H1 (cell line): ENCODE results near the gene MGRN1. TPM values are rescaled to one million over a fixed set of nuclear protein-coding genes. Genes with fewer than 3 reads are reported as not detected.

Experiments
- CTCF ChIA-PET: fragments of 300-600 bp; sonication (Branson Sonifier 250); formaldehyde crosslinking; loops from one replicate; lab custom pipeline; 2021; ENCODE audit not compliant: partially characterized antibody; lab: Charles Lee
- POLR2A ChIA-PET: fragments of 300-600 bp; sonication (Branson Sonifier 250); formaldehyde crosslinking; loops from one replicate; lab custom pipeline; 2021; ENCODE audit warnings: inconsistent platforms; ENCODE audit not compliant: partially characterized antibody; lab: Charles Lee
- DNase-seq, 2 experiments: peaks; one replicate each; pipeline versions ENCODE4 v3.0.0 to v3.0.0-alpha.2; 2010 to 2022; ENCODE audit warnings: low spot score in 2 of 2, low read depth in 1 of 2, mixed read lengths in 1 of 2
- FAIRE-seq: peaks from 2 replicates; lab custom pipeline; 2011; peaks lifted over from hg19 to GRCh38; lab: Jason Lieb, UNC
- H2AFZ ChIP-seq: 2 replicates; pipeline ENCODE4 v1.8.1; 2012; ENCODE audit warnings: low read length, inconsistent platforms
- H2AK5ac ChIP-seq: 2 replicates; pipeline ENCODE4 v1.6.1; 2013; ENCODE audit warnings: low read depth, low read length
- H2BK120ac ChIP-seq: replicated peaks from 2 replicates; pipeline ENCODE3; 2013; ENCODE audit warnings: low read depth, low read length, inconsistent platforms
- H2BK12ac ChIP-seq: 2 replicates; pipeline ENCODE4 v1.6.1; 2013; ENCODE audit warnings: low read depth, low read length
- H2BK15ac ChIP-seq: 2 replicates; pipeline ENCODE4 v1.6.1; 2013; ENCODE audit warnings: low read length
- H2BK20ac ChIP-seq: 2 replicates; pipeline ENCODE4 v1.6.1; 2013; ENCODE audit warnings: low read length
- H2BK5ac ChIP-seq: 2 replicates; pipeline ENCODE4 v1.6.1; 2013; ENCODE audit warnings: low read depth, low read length
- H3K14ac ChIP-seq: 2 replicates; pipeline ENCODE4 v1.6.1; 2013; ENCODE audit warnings: inconsistent platforms; ENCODE audit not compliant: insufficient read length
- H3K18ac ChIP-seq: 2 replicates; pipeline ENCODE4 v1.6.1; 2013; ENCODE audit warnings: low read length; ENCODE audit errors: extremely low read depth
- H3K23ac ChIP-seq: 2 replicates; pipeline ENCODE4 v1.6.1; 2013; ENCODE audit warnings: inconsistent platforms; ENCODE audit not compliant: insufficient read length
- H3K23me2 ChIP-seq: 2 replicates; pipeline ENCODE4 v1.6.1; 2013; ENCODE audit warnings: low read depth, low read length
- H3K27ac ChIP-seq: 2 replicates; pipeline ENCODE4 v1.6.1; 2011; ENCODE audit warnings: low read depth, low read length, inconsistent platforms
- H3K27me3 ChIP-seq, 4 experiments: replicated peaks in 1 of 4; 1 replicate in 1 of 4; 2 replicates in 3 of 4; pipeline versions ENCODE4 v1.6.1 to v1.8.1; 2011 to 2013; ENCODE audit warnings: low read length in 3 of 4, mild to moderate bottlenecking in 3 of 4, inconsistent platforms in 2 of 4, mixed read lengths in 2 of 4, moderate library complexity in 1 of 4; ENCODE audit not compliant: control insufficient read depth in 3 of 4, insufficient read depth in 3 of 4; ENCODE audit errors: extremely low read depth in 1 of 4
- H3K36me3 ChIP-seq, 4 experiments: 2 replicates each; pipeline versions ENCODE4 v1.6.1 to v1.8.1; 2011 to 2013; ENCODE audit warnings: mild to moderate bottlenecking in 4 of 4, low read length in 3 of 4, moderate library complexity in 2 of 4, control low read depth in 1 of 4, inconsistent platforms in 1 of 4; ENCODE audit not compliant: insufficient read depth in 4 of 4, control insufficient read depth in 2 of 4
- H3K4ac ChIP-seq: replicated peaks from 2 replicates; pipeline ENCODE3; 2013; ENCODE audit warnings: low read length, low read depth, mixed read lengths, inconsistent platforms; ENCODE audit not compliant: insufficient read length
- H3K4me1 ChIP-seq, 4 experiments: replicated peaks in 1 of 4; 1 replicate in 1 of 4; 2 replicates in 3 of 4; pipeline versions ENCODE4 v1.6.1 to v1.8.1; 2011 to 2013; ENCODE audit warnings: low read length in 3 of 4, inconsistent platforms in 2 of 4, mixed read lengths in 1 of 4; ENCODE audit not compliant: insufficient read depth in 4 of 4, control insufficient read depth in 3 of 4
- H3K4me2 ChIP-seq, 2 experiments: 2 replicates each; pipeline versions ENCODE4 v1.6.1 to v1.8.1; 2011 to 2013; ENCODE audit warnings: low read depth in 2 of 2, low read length in 2 of 2, control low read depth in 1 of 2, inconsistent platforms in 1 of 2, mild to moderate bottlenecking in 1 of 2; ENCODE audit not compliant: insufficient read depth in 1 of 2
- H3K4me3 ChIP-seq, 4 experiments: fragments of 200-600, 300-600 bp in 1 of 4; sonication (generic), shearing (Covaris generic), sonication (Bioruptor Twin) in 1 of 4; 2 replicates each; pipeline versions ENCODE4 v1.5.1 to v1.8.1; 2011 to 2016; ENCODE audit warnings: low read length in 4 of 4, low read depth in 3 of 4, control low read depth in 2 of 4, inconsistent platforms in 2 of 4, mild to moderate bottlenecking in 2 of 4, mixed read lengths in 1 of 4, moderate library complexity in 1 of 4; ENCODE audit not compliant: insufficient read depth in 2 of 4; ENCODE audit errors: extremely low read depth in 1 of 4
- H3K56ac ChIP-seq: replicated peaks from 2 replicates; pipeline ENCODE3; 2013; ENCODE audit warnings: low read depth, mild to moderate bottlenecking, mixed read lengths, low read length, inconsistent platforms; ENCODE audit not compliant: insufficient read length
- H3K79me1 ChIP-seq: 2 replicates; pipeline ENCODE4 v1.6.1; 2013; ENCODE audit warnings: low read depth, low read length, control low read depth
- H3K79me2 ChIP-seq, 2 experiments: 2 replicates each; pipeline versions ENCODE4 v1.6.1 to v1.8.1; 2012 to 2013; ENCODE audit warnings: low read length in 2 of 2, mild to moderate bottlenecking in 2 of 2, inconsistent platforms in 1 of 2; ENCODE audit not compliant: insufficient read depth in 2 of 2, control insufficient read depth in 1 of 2
- H3K9ac ChIP-seq, 4 experiments: replicated peaks in 1 of 4; 1 replicate in 1 of 4; 2 replicates in 3 of 4; pipeline versions ENCODE4 v1.6.1 to v1.8.1; 2011 to 2013; ENCODE audit warnings: low read depth in 3 of 4, low read length in 3 of 4, control low read depth in 2 of 4, mild to moderate bottlenecking in 2 of 4, moderate library complexity in 2 of 4, inconsistent platforms in 1 of 4; ENCODE audit errors: extremely low read depth in 1 of 4
- H3K9me3 ChIP-seq, 2 experiments: 2 replicates each; pipeline versions ENCODE4 v1.6.1 to v1.8.1; 2012 to 2013; ENCODE audit warnings: mild to moderate bottlenecking in 2 of 2, moderate library complexity in 2 of 2, control low read depth in 1 of 2, inconsistent platforms in 1 of 2, low read depth in 1 of 2, low read length in 1 of 2, mixed read lengths in 1 of 2; ENCODE audit not compliant: insufficient read depth in 2 of 2
- H4K20me1 ChIP-seq, 2 experiments: replicated peaks in 1 of 2; 2 replicates each; pipeline versions ENCODE3 to v1.8.1; 2011 to 2013; ENCODE audit warnings: inconsistent platforms in 2 of 2, low read length in 2 of 2, mild to moderate bottlenecking in 1 of 2; ENCODE audit not compliant: insufficient read depth in 2 of 2, control insufficient read depth in 1 of 2
- H4K5ac ChIP-seq: 2 replicates; pipeline ENCODE4 v1.6.1; 2013; ENCODE audit warnings: low read length, low read depth, mixed read lengths, inconsistent platforms; ENCODE audit not compliant: insufficient read length
- H4K8ac ChIP-seq: 2 replicates; pipeline ENCODE4 v1.8.0; 2013; ENCODE audit warnings: mild to moderate bottlenecking, moderate library complexity, low read length, inconsistent platforms; ENCODE audit not compliant: insufficient read depth; ENCODE audit errors: extremely low read depth
- H4K91ac ChIP-seq: replicated peaks from 2 replicates; pipeline ENCODE3; 2013; ENCODE audit warnings: low read length, mixed read lengths, inconsistent platforms; ENCODE audit not compliant: insufficient read length
- EGR1 ChIP-seq: IDR thresholded peaks from 2 replicates; pipeline ENCODE4 v1.6.1; 2011; ENCODE audit warnings: low read depth, low read length, borderline replicate concordance
- POLR2A ChIP-seq, 2 experiments: IDR thresholded peaks; 1 replicate in 1 of 2; 2 replicates in 1 of 2; pipeline ENCODE4 v1.6.1; 2011; ENCODE audit warnings: low read depth in 2 of 2, low read length in 2 of 2, mild to moderate bottlenecking in 2 of 2; ENCODE audit errors: control extremely low read depth in 1 of 2
- WGBS, 2 experiments: shearing (Covaris generic) in 1 of 2; methylation state at CpG; one replicate each; pipeline versions ENCODE4 v1.1.6 to v1.1.7; 2013 to 2015; ENCODE audit warnings: low lambda C conversion rate in 2 of 2, mixed read lengths in 2 of 2, inconsistent platforms in 1 of 2, low coverage in 1 of 2, missing lambda C conversion rate in 1 of 2; ENCODE audit not compliant: insufficient replicate concordance in 2 of 2, insufficient coverage in 1 of 2, insufficient read length in 1 of 2; ENCODE audit errors: extremely low coverage in 1 of 2, missing lambda C conversion rate in 1 of 2; 5-methylcytosine and 5-hydroxymethylcytosine counted together
- polyA plus RNA-seq, 7 experiments: library from polyadenylated mRNA; depleted of rRNA in 3 of 7; stranded (reverse) in 5 of 7; unstranded in 2 of 7; fragments of >200 nt in 5 of 7; fragments of 200-250 nt in 2 of 7; gene quantifications; 1 replicate in 5 of 7; 2 replicates in 1 of 7; 4 replicates in 1 of 7; pipeline versions ENCODE4 v1.2.1 to v1.2.3, GENCODE V29; 2011 to 2013; ENCODE audit warnings: missing spikeins in 2 of 7, mixed read lengths in 2 of 7
- total RNA-seq: library from RNA; stranded (reverse); fragmentation: NEBNext Ultra II Directional; extraction: Animal tissue kit (Norgen Biotek cat#: 25700); gene quantifications from 2 replicates; pipeline ENCODE4 v1.2.1, GENCODE V29; 2021

The MGRN1 gene
- total and polyA plus RNA-seq, 2 of the 8 experiments (the other 6 are each of a cell fraction or from before 2014, with no cell fraction given): 15.0 to 82.3 TPM

DNA sequence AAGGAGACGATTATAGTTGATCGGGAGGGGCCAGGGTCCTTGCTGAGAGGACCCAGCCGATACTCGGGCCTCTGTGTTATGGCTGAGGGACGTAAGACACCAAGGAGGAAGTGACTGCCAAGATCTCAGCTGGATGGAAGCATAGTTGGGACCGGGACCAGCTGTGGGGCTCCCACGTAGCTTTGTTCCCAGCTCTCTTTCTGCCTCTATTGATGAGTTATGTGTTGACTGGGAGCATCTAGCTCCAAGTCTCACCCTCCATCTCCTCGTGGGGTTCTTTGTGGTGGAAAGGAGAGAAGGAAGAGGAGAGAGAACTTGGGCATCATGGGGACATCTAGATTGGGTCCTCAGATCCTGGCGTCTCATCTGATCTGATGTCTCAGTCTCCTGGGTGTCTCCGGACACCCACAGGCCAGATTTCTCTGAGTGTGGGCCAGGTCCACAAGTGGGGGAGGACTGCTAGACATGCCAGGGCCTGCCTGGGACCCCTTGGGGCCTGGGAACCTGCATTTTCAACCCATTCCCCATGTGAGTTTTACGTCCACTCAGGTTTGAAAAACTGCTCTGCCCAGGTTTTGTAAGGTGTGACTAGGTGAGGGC lies 1.0 kb downstream of the MGRN1 start:
- CTCF ChIA-PET: interaction anchor here (0.8 to 3.5 kb wide), 12 partner anchors 9 to 330 kb away, joined by 3 to 24 read pairs (median 4); no protein-coding TSS in a partner anchor
- TF ChIP-seq POLR2A (IDR thresholded peaks at IDR 0.05; ENCODE audit: control extremely low read depth in 1 of 2, low read depth in 2 of 2, low read length in 2 of 2) (peak in 1 of 2 experiments; percentile 0; a peak in 1 of 3 replicates), EGR1 (no peak)

More for the DNA sequence above, 1.0 kb downstream of the MGRN1 start:
- Histone ChIP-seq H2AFZ (no peak overlapping the region), H4K8ac (peak overlapping the region; percentile 35; the same call in 1 of the 2 replicates), H2BK120ac (peak overlapping the region; percentile 76), H2BK5ac (peak overlapping the region; percentile 71), H3K36me3 (no peaks in the 10 kb centered on the region), H3K27me3 (no peaks in the 10 kb centered on the region), H3K9me3 (no peaks in the 10 kb centered on the region), H3K9ac (peak overlapping the region; percentile 46 to 90 (median 52); a peak in 6 of 7 replicates), H3K27ac (peak overlapping the region; percentile 71), H3K18ac (peak overlapping the region; percentile 96), H3K4ac (peak overlapping the region; percentile 29), H3K79me1 (peaks cover 17% of the 10 kb centered on the region), H2AK5ac (peak overlapping the region; percentile 79; the same call in 1 of the 2 replicates), H2BK12ac (no peak overlapping the region; the same call in 1 of the 2 replicates), H3K23me2 (peaks cover 2% of the 10 kb centered on the region; the same call in 1 of the 2 replicates), H2BK20ac (no peak overlapping the region), H4K20me1 (peaks cover 0 to 8% of the 10 kb centered on the region in 2 experiments), H3K4me1 (peaks cover 0 to 7% (median 6%) of the 10 kb centered on the region in 4 experiments; a peak in 6 of 7 replicates), H3K23ac (no peak overlapping the region), H4K5ac (peak overlapping the region; percentile 34), H3K4me3 (peak overlapping the region; percentile 72 to 97 (median 78)), H4K91ac (peak overlapping the region; percentile 36), H3K4me2 (peak overlapping the region; percentile 83 to 92), H3K14ac (no peak overlapping the region), H3K79me2 (peaks cover 11 to 42% of the 10 kb centered on the region in 2 experiments), H3K56ac (no peak overlapping the region), H2BK15ac (0 out of 2 replicates have a peak overlapping the region, but pooled peaks have one; percentile 95)
- 17% methylated on average over 11 of the region's 11 CpGs; no CpG with 5 or more reads in 1 of the 2 experiments for WGBS, 2 experiments
- POLR2A ChIA-PET: interaction anchor here (0.6 to 4.8 kb wide), 4 partner anchors 9 to 114 kb away, joined by 3 to 69 read pairs (median 5); partner anchors contain the start of gene UBALD1
- DNase-seq: no peak
- no peak for FAIRE-seq
